ENCODE measurements around the gene WNT10A.
"Not testable (repeated sequence)": the region's sequence is repeated elsewhere in the genome, so short reads cannot be mapped to it uniquely, and the experiment has no call there.

- not testable (repeated sequence) for TF ChIP-seq EP300, POLR2A, CTCF, POLR2AphosphoS5 (IDR thresholded peaks at IDR 0.05)
These were observed 33.7 kb upstream of the WNT10A start for GRCh38 chr2:218846963-218847362.

All from suprapubic skin (tissue), 4 donors.